Testis (tissue), 2 donors: Measurements from ENCODE around the gene SLC16A1.

Experiments used
- CTCF ChIP-seq, 3 experiments: fragments of 450-650 bp in 2 of 3; fragments of 200-600 bp in 1 of 3; sonication (generic) in 1 of 3; IDR thresholded peaks; one replicate each; pipeline ENCODE4 v1.5.1; 2016 to 2019; ENCODE audit warnings: antibody characterized with exemption in 3 of 3, mild to moderate bottlenecking in 2 of 3, moderate library complexity in 1 of 3
- POLR2A ChIP-seq: fragments of 450-650 bp; IDR thresholded peaks from one replicate; pipeline ENCODE4 v1.6.1; 2017; ENCODE audit warnings: antibody characterized with exemption, mild to moderate bottlenecking, moderate library complexity

GRCh38 chr1:112876315-112876714 lies 79.7 kb downstream of the SLC16A1 start:
- TF ChIP-seq CTCF (IDR thresholded peaks at IDR 0.05): no peak
- TF ChIP-seq POLR2A: no peak
